Astrocyte of the cerebellum (primary cell): ENCODE data around the gene SFTA2.
"Not testable (repeated sequence)": the region's sequence is repeated elsewhere in the genome, so short reads cannot be mapped to it uniquely, and the experiment has no call there.

Experiments used
- DNase-seq: peaks from one replicate; pipeline ENCODE4 v3.0.0-alpha.2; 2011; ENCODE audit warnings: low read depth
- H3K4me3 ChIP-seq: 2 replicates; pipeline ENCODE4 v1.5.1; 2011; ENCODE audit warnings: mild to moderate bottlenecking, low read depth, low read length, moderate library complexity
- CTCF ChIP-seq: IDR thresholded peaks from 2 replicates; pipeline ENCODE4 v1.5.1; 2012; ENCODE audit warnings: low read length, low read depth, moderate library complexity, mild to moderate bottlenecking; ENCODE audit errors: missing control alignments
- in situ Hi-C: cut with HindIII; loops from 2 replicates; pipeline ENCODE4 v1.10.0; 2017; ENCODE audit warnings: low sequenced_read_pairs

The SFTA2 gene

DNA sequence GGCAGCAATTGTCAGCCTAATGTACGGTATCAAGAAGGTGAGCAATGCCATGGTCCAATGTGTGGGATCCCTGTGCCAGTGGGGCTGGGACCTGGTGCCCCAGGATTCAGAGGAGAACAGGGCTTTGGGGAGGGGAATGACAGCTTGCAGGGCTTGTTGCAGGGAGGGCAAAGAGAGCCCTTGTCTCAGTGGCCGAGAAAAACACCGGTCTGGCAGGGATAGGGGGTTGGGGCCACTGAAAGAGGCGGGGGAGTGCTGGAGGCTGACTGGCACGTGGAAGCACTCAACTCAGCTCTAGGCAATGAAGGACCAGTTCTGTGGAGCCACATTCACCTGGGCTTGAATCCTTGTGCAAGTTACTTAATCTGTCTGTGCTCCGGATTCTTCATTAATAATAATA is 5.3 kb upstream of the SFTA2 start:
- no peak overlapping the region for H3K4me3 ChIP-seq
- no peak for TF ChIP-seq CTCF
- in situ Hi-C loops, result no loop called here
- no peak for DNase-seq

- DNase-seq, result no peak
- in situ Hi-C loops, result no loop called here
- H3K4me3 ChIP-seq, result no peak overlapping the region
- TF ChIP-seq CTCF, result no peak
Measured at GRCh38 chr6:30935018-30935417, 3.0 kb upstream of the SFTA2 start.

DNA sequence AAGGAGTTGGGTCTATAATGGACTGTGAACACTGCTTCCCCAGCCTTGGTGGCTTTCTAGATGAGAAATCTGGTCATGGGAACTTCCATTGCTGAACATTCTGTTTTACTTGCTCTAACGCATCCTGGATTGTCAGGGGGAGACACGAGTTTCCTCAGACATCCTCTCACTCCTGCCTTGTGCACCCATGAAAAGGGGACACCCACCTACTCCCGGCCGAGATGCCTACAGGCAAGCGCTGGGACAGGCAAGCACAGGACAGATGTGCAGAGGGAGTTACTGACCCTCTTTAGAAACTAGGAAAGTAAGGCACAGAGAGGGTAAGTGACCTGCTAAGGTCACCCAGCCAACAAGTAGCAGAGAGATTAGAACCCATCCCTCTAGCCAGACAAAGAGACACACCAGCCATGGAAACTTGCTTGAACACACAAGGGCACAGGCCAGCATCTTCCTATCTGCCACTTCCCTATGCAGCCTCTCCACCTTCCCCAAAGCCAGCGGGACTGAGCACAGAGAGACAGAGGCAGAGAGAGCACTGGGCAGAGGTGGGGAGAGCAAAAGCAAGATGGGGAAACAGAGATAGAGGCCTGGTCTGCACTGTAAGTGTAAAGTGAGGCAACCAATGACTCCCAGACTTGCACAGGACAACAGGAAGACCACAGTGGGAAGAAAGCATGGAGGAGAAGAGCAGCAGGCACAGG is 845 bp upstream of the SFTA2 start:
- no peak for DNase-seq
- in situ Hi-C loops, result no loop called here
- no peak for TF ChIP-seq CTCF
- no peak overlapping the region for H3K4me3 ChIP-seq

DNA sequence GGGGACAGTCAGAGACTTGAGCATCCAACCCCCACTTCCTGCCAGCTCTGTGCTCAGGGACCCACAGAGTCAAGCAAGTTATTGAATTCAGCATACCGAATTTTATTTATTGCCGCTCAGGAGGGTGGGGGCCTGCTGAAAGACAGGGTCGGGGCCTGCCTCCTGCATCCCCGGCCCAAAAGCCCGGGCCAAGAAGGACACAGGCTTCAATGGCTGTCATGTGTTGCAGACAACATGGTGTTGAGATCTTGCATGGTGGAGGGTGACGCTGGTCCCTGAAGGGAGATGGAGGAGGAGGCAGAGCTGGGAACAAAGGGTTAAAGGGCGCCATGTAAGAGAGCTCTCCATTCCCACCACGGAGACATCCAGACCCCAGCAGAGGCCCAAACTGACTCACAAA is 698 bp downstream of the SFTA2 start:
- TF ChIP-seq CTCF, result no peak
- H3K4me3 ChIP-seq, result no peak overlapping the region
- no peak for DNase-seq
- in situ Hi-C loops, result no loop called here

DNA sequence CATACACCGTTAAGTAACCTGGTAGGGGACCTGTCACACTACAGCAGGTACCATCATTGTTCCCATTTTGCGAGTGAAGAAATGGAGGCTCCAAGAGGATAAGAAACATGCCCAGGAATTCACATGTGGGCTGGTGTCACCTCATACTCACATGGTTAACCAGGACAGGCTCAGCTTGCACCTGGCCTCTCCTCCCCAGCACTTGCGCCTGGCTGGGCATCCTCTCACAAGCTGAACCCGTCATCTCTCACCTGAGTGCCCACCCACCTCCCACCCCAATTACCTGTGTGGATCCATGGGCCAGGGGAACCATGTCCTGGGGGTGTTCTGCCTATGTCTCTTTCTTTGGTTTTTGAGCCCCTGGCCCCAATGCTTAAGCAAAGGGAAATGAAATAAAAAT is 1.5 kb downstream of the SFTA2 start:
- no peak overlapping the region for H3K4me3 ChIP-seq
- no peak for TF ChIP-seq CTCF
- in situ Hi-C loops, result no loop called here
- no peak for DNase-seq

GRCh38 chr6:30928677-30929076 is 3.3 kb downstream of the SFTA2 start:
- DNase-seq, result no peak
- in situ Hi-C loops, result no loop called here
- no peak for TF ChIP-seq CTCF
- H3K4me3 ChIP-seq, result no peak overlapping the region

GRCh38 chr6:30927080-30927479 is 4.9 kb downstream of the SFTA2 start:
- DNase-seq, in situ Hi-C loops, H3K4me3 ChIP-seq: not testable (repeated sequence)
